ENCODE measurements around the gene KAZALD1.

Gene KAZALD1

GRCh38 chr10:101031796-101032636 lies 29.8 kb upstream of the KAZALD1 start (continued):
- TF ChIP-seq WT1 (tag by site-specific recombination; IDR thresholded peaks at IDR 0.05) (no peak), ZBTB6 (tag by site-specific recombination; IDR thresholded peaks at IDR 0.05) (no peak), ZNF555 (tag by site-specific recombination; conservative IDR thresholded peaks at IDR 0.05) (no peak), ZNF660 (tag by site-specific recombination; IDR thresholded peaks at IDR 0.05) (no peak), ZNF26 (tag by site-specific recombination; IDR thresholded peaks at IDR 0.05) (no peak), BCL11B (tag by site-specific recombination; IDR thresholded peaks at IDR 0.05; ENCODE audit: low read depth) (no peak), ZNF433 (tag by site-specific recombination; IDR thresholded peaks at IDR 0.05; ENCODE audit: low read depth) (no peak), YY2 (tag by site-specific recombination; IDR thresholded peaks at IDR 0.05) (peak; percentile 13; the same call in 1 of the 2 replicates), MZF1 (tag by site-specific recombination; IDR thresholded peaks at IDR 0.05; ENCODE audit: borderline replicate concordance) (no peak), ZNF544 (tag by site-specific recombination; IDR thresholded peaks at IDR 0.05) (no peak), ZSCAN5A (tag by site-specific recombination; IDR thresholded peaks at IDR 0.05) (no peak), ZNF560 (tag by site-specific recombination; IDR thresholded peaks at IDR 0.05; ENCODE audit: borderline replicate concordance) (no peak), ZNF585B (tag by site-specific recombination; IDR thresholded peaks at IDR 0.05) (no peak), INSM2 (tag by site-specific recombination; IDR thresholded peaks at IDR 0.05) (no peak), ZNF140 (tag by site-specific recombination; IDR thresholded peaks at IDR 0.05) (no peak), ZNF266 (tag by site-specific recombination; IDR thresholded peaks at IDR 0.05; ENCODE audit: low read depth) (no peak; the same call in 1 of the 2 replicates), ZBTB1 (tag by site-specific recombination; IDR thresholded peaks at IDR 0.05) (no peak), ZNF184 (tag by site-specific recombination; IDR thresholded peaks at IDR 0.05) (no peak), ZNF133 (tag by site-specific recombination; IDR thresholded peaks at IDR 0.05) (no peak), ZNF350 (tag by site-specific recombination; IDR thresholded peaks at IDR 0.05) (no peak), GLI4 (tag by site-specific recombination; IDR thresholded peaks at IDR 0.05) (no peak), ZNF112 (tag by site-specific recombination; IDR thresholded peaks at IDR 0.05) (no peak), ZNF837 (tag by site-specific recombination; IDR thresholded peaks at IDR 0.05) (no peak), ZEB2 (tag by site-specific recombination; IDR thresholded peaks at IDR 0.05) (no peak), ZNF830 (tag by site-specific recombination; IDR thresholded peaks at IDR 0.05; ENCODE audit: low read depth) (no peak), MYNN (tag by site-specific recombination; IDR thresholded peaks at IDR 0.05; ENCODE audit: borderline replicate concordance) (no peak)
- TF ChIP-seq, protein P1, sequence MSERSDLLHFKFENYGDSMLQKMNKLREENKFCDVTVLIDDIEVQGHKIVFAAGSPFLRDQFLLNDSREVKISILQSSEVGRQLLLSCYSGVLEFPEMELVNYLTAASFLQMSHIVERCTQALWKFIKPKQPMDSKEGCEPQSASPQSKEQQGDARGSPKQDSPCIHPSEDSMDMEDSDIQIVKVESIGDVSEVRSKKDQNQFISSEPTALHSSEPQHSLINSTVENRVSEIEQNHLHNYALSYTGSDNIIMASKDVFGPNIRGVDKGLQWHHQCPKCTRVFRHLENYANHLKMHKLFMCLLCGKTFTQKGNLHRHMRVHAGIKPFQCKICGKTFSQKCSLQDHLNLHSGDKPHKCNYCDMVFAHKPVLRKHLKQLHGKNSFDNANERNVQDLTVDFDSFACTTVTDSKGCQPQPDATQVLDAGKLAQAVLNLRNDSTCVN (tag by site-specific recombination; optimal IDR thresholded peaks at IDR 0.05) = peak; percentile 24
- TF ChIP-seq, protein P2, sequence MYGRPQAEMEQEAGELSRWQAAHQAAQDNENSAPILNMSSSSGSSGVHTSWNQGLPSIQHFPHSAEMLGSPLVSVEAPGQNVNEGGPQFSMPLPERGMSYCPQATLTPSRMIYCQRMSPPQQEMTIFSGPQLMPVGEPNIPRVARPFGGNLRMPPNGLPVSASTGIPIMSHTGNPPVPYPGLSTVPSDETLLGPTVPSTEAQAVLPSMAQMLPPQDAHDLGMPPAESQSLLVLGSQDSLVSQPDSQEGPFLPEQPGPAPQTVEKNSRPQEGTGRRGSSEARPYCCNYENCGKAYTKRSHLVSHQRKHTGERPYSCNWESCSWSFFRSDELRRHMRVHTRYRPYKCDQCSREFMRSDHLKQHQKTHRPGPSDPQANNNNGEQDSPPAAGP (tag by site-specific recombination; IDR thresholded peaks at IDR 0.05) = no peak
- TF ChIP-seq, protein P3, sequence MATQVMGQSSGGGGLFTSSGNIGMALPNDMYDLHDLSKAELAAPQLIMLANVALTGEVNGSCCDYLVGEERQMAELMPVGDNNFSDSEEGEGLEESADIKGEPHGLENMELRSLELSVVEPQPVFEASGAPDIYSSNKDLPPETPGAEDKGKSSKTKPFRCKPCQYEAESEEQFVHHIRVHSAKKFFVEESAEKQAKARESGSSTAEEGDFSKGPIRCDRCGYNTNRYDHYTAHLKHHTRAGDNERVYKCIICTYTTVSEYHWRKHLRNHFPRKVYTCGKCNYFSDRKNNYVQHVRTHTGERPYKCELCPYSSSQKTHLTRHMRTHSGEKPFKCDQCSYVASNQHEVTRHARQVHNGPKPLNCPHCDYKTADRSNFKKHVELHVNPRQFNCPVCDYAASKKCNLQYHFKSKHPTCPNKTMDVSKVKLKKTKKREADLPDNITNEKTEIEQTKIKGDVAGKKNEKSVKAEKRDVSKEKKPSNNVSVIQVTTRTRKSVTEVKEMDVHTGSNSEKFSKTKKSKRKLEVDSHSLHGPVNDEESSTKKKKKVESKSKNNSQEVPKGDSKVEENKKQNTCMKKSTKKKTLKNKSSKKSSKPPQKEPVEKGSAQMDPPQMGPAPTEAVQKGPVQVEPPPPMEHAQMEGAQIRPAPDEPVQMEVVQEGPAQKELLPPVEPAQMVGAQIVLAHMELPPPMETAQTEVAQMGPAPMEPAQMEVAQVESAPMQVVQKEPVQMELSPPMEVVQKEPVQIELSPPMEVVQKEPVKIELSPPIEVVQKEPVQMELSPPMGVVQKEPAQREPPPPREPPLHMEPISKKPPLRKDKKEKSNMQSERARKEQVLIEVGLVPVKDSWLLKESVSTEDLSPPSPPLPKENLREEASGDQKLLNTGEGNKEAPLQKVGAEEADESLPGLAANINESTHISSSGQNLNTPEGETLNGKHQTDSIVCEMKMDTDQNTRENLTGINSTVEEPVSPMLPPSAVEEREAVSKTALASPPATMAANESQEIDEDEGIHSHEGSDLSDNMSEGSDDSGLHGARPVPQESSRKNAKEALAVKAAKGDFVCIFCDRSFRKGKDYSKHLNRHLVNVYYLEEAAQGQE (tag by site-specific recombination; IDR thresholded peaks at IDR 0.05) = no peak

All from HEK293 (cell line).